Measurements from ENCODE around the gene CNEP1R1.

DNA sequence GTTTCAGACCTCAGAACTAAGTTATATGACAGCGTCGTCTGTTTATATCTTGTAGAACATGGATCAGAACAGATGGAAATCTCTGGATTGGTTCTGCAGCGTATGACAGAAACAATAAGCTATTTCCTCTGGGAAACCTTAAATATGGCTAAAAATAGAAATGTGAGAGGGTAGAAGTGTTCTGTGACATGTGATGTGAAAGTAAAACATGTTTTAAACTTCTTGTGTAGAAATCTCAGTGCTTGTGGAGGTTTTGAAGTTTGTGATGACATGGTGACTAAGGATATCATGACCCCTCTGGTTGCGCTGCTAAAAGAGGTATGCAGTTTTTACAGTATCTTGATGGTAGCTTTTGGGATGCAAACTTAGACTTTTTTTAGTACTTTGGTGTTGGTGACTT lies 43.5 kb downstream of the CNEP1R1 start:
- TF ChIP-seq, protein P1, sequence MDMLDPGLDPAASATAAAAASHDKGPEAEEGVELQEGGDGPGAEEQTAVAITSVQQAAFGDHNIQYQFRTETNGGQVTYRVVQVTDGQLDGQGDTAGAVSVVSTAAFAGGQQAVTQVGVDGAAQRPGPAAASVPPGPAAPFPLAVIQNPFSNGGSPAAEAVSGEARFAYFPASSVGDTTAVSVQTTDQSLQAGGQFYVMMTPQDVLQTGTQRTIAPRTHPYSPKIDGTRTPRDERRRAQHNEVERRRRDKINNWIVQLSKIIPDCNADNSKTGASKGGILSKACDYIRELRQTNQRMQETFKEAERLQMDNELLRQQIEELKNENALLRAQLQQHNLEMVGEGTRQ (IDR thresholded peaks at IDR 0.05; ENCODE audit: low read depth, low read length): 0 out of 2 replicates have a peak, but pooled peaks have one; percentile 11
- TF ChIP-seq POLR2A (IDR thresholded peaks at IDR 0.05; ENCODE audit: low read depth, low read length): no peak
- TF ChIP-seq, protein P2, sequence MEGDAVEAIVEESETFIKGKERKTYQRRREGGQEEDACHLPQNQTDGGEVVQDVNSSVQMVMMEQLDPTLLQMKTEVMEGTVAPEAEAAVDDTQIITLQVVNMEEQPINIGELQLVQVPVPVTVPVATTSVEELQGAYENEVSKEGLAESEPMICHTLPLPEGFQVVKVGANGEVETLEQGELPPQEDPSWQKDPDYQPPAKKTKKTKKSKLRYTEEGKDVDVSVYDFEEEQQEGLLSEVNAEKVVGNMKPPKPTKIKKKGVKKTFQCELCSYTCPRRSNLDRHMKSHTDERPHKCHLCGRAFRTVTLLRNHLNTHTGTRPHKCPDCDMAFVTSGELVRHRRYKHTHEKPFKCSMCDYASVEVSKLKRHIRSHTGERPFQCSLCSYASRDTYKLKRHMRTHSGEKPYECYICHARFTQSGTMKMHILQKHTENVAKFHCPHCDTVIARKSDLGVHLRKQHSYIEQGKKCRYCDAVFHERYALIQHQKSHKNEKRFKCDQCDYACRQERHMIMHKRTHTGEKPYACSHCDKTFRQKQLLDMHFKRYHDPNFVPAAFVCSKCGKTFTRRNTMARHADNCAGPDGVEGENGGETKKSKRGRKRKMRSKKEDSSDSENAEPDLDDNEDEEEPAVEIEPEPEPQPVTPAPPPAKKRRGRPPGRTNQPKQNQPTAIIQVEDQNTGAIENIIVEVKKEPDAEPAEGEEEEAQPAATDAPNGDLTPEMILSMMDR (conservative IDR thresholded peaks at IDR 0.05; ENCODE audit: low read depth, low read length): no peak
- TF ChIP-seq, protein P3, sequence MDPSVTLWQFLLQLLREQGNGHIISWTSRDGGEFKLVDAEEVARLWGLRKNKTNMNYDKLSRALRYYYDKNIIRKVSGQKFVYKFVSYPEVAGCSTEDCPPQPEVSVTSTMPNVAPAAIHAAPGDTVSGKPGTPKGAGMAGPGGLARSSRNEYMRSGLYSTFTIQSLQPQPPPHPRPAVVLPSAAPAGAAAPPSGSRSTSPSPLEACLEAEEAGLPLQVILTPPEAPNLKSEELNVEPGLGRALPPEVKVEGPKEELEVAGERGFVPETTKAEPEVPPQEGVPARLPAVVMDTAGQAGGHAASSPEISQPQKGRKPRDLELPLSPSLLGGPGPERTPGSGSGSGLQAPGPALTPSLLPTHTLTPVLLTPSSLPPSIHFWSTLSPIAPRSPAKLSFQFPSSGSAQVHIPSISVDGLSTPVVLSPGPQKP (IDR thresholded peaks at IDR 0.05; ENCODE audit: borderline replicate concordance, low read depth, low read length): no peak
